Cardiac septum (tissue), 1 donor: ENCODE results near the gene TAF4. TPM values are rescaled to one million over a fixed set of nuclear protein-coding genes. Genes with fewer than 3 reads are reported as not detected.

Experiments used
- DNase-seq: peaks from one replicate; pipeline ENCODE4 v3.0.0-alpha.2; 2020; ENCODE audit warnings: low spot score
- intact Hi-C: fragments of 100-400 bp; cut with DNase I; formaldehyde crosslinking; loops from one replicate; pipeline ENCODE4 v1.14.0; 2022
- total RNA-seq: library from RNA; stranded (reverse); fragmentation: NEBNext Ultra II Directional; extraction: Animal tissue kit (Norgen Biotek cat#: 25700); gene quantifications from one replicate; pipeline ENCODE4 v1.2.1, GENCODE V29; 2021
- donor health status: DM: no; HTN: no; CAD: no.

The TAF4 gene
- total RNA-seq, 1 donor from 2014 or later: 13.6 TPM

DNA sequence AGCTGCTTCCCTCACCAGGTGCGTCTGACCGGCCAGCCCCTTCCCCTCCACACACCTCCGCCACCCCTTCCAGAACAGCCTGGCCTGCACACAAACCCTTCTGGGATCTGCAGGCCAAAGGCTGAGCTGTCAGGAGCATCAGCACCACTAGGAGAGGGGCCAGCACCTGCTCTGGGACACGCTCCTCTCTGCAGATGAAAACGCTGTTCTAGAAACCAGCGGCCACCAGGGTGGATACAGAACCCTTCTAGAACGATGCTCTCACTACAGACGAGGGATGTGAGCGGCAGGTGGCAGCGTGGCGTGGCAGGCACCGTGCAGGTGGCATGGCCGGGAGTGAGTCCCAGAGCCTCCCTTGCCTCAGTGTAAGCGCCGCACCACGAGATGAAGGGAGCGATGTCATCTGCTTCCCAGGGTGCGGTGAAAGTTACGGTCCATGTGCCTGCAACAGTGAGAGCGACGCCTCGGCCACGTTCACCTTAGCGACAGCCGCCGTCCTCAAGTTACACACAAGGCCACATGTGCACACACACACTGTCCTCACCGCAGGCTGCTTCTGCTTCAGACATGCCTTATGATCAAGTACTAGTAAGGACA, 53.6 kb downstream of the TAF4 start:
- no peak for DNase-seq
- intact Hi-C loops: loop anchor here (5.0 kb wide), 2 partner anchors 125 to 145 kb away; no protein-coding TSS in a partner anchor

DNA sequence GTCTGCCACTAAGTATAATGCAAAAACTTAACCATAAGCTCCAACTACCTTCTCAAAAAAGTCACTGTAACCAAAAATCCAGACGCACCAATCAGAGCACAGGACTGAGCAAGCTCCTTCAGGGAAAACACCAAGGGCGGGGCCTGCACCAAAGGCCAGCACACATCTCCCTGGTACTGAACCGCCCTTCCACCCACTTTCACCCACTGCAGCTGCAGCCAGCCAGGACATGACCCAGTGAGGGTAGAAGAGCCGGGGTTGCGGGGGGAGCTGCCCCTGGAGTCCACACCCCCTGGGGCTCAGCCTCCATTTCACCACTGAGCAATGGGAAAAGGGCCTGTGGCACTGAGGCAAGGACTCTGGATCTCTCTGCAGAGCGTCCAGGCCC, 54.3 kb downstream of the TAF4 start:
- intact Hi-C loops: loop anchor here (5.0 kb wide), 2 partner anchors 126 to 146 kb away; no protein-coding TSS in a partner anchor

DNA sequence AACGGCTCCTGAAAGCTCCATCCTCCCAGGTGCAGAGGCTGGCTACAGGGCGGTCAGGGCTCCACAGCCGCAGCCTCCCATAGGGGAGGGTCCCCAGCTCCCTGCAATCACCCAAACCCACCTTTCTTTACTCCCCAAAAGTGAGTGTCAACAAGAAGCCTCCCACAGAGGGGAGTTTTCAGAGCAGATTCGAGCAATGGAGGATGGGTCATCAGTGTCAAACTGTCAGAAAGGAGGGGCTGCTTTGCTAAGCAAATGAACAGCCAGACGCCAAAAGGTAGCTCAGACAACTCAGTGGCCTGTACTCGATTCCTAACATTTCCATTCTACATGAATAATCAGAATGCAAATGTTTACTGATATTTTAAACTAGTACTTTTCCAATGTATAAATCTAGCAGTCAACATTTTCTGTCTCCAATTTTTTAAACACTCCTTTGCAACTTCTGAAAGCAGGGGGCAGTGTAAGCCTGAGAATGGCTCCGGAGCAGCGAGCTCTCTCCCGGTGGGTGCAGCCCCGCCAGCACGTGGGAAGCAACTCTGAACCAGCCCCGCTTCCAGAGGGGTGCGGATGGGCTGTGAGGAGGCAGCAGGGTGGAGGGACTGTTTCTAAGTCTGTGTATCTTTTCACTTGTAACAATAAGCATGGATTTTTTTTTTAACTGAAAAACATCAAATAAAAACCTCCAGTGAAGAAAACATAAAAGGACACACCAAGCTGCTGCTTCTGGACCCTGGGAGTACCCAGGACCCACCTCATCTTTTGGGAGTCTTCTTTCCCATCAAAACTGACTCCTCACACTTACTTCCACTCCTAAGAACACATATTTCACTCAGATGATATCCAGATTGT, 54.9 kb downstream of the TAF4 start:
- intact Hi-C loops: loop anchor here (5.0 kb wide), 2 partner anchors 127 to 147 kb away; no protein-coding TSS in a partner anchor
- DNase-seq: peak; percentile 80

More for the DNA sequence above, 54.3 kb downstream of the TAF4 start:
- no peak for DNase-seq

DNA sequence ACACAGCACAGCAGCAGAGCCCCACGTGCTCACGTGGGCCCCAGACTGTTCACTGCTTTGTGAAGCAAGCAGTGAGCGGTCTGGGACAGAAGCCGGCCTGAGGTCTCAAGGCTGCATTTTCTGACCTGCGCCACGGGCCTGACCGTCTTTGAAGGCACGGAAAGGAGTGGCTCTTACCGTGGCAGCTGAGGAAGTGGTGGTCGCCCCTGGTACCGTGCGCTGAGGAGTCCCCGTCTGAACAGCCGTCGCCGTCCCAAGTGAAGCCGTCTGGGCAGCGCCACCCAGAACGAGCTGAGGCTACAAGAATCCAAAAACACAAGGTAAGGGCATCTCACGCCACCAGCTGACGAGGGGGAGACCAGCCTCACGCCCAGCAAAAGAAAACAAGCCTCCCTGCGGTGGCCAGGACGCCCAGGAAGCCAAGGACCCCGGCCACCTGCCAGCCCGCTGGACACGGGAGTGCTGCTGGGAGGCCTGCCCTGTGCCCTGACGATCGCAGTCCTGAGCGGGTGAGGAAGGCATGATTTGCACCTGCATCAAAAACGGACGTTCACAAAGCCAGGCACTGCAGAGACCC, 55.7 kb downstream of the TAF4 start:
- DNase-seq: no peak
- intact Hi-C loops: loop anchor here (5.0 kb wide), 2 partner anchors 127 to 147 kb away; no protein-coding TSS in a partner anchor

DNA sequence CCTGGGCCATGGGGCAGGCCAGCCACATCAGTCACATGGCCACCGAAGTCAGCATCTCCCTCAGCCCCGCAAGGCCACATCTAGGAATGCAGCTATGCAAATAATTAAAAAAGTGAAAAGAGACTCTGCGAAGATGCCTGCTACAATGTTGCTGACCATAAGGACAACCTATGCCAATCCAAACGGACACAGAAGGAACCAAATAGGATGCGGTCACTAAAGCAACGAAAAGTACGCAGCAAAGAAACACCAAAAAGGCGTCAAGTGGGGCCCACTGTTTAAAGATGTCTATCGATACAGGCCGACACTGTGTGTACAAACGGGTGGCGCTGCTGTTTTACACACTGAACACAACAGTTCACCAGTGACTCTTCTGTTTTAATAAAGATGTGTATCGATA, 56.4 kb downstream of the TAF4 start:
- DNase-seq: no peak
- intact Hi-C loops: no loop called here

DNA sequence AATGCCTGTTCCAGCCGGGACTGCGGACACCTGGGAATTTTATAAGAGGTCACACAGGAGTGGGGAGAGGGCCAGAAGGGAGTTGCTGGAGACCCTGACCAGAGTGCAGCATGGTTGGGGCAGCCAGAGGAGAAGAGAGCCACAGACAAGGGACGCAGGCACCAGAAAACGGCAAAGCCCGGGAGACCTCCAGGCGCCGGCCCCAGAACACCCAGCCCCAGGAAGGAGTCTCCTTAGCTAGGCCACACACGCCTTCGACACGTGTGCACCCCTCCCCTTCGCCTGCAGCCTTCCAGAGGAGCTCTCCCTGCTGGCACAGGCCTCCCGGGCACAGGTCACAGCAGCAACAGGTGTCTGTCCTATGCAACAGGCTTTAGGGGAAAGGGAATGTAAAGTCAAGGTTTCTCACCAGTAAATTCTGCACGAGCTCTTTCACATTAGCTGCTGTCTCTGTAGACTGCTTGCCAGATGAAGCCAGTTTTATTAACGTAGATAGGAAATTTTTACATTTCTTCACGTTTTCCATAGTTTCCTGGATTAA, 57.0 kb downstream of the TAF4 start:
- intact Hi-C loops: no loop called here
- DNase-seq: no peak

DNA sequence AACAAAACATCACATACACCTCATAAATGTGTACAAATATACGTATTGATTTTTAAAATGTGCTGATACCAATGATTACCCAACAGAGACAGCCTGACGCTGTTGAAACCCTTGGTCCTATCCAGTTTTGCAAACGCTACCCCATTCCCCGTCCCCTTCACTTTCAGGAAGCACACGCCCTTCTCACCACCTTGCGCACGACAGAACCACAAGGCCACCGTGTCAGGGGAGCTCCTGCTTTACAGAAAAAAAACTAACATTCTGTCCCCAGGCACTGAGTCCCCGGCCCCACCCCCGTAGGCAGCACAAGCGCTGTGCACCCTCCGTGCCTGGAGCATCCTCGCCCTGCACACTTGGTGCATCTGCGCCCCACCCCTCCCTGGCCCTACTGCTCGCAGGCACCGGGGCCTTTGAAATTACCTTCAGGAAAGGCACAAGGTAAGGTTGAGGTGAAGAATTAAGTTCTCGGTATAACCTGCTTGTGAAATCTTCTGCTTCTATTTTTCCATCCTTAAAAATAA, 58.5 kb downstream of the TAF4 start:
- DNase-seq: no peak
- intact Hi-C loops: no loop called here

DNA sequence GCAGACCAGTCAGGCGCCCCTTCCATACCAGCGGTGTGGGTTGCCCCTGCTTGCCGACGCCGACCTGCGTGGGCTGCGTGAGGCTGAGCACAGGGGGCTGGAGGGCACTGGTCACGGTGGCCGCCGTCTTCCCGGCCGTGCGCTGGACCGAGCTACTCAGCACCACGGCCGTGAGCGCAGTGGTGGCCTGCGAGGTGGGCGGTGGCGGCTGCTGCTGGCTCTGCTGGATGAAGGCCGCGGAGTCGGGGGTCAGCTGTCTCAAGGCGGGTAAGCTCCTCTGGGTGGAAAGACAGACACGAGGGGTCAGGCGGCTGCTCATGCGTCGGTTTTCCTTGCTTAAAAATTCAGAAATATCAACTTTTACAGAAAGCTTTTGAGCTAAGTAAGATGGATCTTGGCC, 59.2 kb downstream of the TAF4 start:
- DNase-seq: no peak
- intact Hi-C loops: no loop called here

DNA sequence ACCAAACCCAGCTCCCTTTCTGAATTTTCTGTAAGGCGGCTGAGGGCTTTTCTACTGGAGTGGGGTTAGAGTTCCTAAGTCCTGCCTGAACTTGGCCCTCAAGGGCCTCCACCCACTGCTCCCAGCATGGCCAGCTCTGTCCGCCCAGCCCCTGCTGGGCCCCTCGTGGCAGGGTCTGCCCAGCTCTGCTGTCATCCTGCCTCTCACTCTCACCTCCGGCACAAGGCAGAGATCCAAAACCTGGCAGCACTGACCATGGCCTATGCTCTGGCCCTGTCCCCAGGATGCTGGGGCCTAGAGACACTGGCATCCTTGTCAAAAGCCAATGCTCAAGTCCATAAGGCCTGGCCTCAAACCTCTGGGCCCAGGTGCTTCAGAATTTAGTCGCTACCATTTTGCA, 61.1 kb downstream of the TAF4 start:
- DNase-seq: no peak
- intact Hi-C loops: no loop called here

DNA sequence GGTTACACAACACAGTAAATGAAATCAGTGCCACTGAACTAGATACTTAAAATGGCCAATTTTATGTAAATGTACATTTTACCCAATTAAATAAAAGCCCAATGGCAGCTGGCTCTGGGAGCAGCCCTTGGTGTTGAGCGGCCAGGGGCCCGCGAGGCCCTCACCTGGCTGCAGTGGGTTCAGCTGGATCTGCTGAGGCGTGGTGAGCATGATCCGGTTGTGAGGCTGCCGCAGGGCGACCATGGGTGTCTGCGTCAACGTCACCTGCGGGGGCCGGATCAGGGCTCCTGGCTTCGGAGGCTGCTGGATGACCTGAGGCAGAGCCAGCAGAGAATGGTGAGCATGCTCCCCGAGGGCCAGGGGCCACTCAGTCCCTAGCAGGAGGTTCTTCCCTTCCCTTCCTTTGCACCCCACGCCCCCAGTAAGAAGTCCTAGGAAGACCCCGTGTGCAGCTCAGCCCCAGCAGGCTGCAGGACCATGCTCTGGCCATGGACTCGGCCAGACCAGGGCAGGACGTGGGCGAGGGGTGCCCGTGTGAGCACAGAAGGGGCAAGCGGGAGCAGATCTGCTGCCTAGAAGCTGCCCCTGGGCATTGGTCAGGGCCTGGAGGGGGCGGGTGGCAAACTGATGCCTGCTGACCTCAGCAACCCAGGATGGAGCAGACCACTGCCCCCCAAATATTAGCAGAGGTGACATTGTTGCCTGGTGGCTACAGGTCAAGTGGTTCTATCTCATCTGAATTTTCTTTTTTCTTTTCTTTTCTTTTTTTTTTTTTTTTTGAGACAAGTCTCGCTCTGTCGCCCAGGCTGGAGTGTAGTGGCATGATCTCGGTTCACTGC, 61.9 kb downstream of the TAF4 start:
- DNase-seq: no peak
- intact Hi-C loops: no loop called here

DNA sequence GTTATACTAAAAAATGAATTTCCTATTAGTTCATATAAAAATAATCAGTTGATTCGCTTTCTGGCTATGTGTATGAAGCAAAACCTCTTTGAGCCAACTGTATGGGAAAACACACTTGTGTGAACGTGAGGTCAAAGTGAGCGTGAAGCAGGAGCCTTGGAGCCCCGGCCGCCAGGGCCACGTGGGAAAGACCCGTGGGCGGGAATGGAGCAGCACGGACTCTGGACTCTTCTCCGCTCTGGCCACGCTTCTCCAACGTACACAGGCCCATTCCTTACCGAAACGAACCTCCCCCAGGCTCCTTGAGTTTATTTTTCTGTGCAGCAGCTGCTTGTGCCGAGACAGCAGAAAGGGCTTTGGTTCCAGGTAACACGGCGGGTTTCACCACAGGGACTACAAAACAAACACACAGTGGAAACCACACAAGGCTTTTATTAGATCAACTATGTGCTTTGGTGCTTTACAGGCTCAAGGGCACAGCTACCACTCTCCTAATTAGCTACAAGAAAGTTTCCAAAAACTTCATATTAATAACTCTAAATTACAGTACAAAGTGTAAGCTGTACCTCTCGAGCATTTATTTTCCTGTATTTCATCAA, 62.7 kb downstream of the TAF4 start:
- intact Hi-C loops: no loop called here

DNA sequence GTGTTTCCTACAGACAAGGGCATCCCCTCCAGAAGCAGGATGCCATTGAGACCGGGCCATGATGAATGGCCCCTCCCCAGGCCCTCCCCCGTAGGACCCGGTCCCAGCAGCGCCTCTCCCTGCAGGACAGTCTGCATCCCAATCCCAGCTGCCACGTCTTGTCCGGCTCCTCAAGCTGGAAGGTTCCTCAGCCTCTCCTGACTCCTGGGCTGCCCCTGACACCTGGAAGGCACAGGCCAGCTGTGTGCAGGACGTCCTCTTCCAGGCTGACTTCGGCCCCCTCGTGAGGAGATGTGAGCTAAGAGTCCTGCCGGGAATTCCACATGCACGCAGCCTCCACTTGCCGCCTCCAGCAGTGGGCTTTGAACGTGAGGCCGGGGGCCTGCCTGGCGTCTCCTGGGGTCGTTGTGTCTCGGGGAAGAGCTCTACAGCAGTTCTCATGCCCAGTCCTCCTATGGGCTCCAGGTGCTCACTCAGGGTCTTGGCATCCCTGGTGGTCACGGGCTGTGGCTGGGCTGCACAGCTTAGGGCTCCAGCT, 64.4 kb downstream of the TAF4 start:
- intact Hi-C loops: no loop called here
- DNase-seq: no peak

More for the DNA sequence above, 62.7 kb downstream of the TAF4 start:
- DNase-seq: no peak

DNA sequence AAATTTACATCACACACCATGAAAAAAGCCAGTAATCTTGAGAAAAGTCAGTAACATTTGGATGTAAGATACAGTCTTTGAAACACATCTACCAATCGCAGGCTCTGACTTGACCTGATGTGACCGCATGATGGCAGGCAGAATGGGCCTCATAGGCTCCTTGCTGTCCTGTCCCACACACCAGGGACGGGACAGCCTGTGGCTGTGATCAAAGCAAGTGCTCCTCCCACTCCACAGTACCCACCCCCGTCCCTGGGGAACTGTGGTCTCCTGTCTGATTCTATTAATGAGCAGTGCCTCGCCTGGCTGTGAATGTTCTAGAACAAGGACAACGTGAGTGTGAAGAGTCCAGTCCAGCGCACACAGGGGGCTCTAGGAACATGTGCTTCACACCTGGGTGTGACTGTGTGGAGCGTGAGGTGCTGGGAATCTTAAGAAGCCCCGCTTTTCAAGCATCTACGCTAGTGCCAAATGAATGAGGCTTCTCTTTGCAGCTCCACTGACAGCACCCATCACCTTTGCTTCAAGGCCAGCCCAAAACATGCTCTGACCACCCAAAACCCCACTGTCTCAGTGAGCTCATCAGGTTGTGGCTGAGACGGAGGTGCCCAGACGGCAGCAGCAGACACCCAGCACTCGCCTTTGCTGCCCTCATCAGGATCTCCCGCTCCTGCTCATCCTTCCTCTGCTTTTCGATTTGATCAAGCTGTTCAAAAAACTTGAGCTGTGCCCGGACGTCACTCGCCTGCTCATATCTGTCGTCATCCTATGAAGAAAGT, 67.1 kb downstream of the TAF4 start:
- no peak for DNase-seq
- intact Hi-C loops: no loop called here

DNA sequence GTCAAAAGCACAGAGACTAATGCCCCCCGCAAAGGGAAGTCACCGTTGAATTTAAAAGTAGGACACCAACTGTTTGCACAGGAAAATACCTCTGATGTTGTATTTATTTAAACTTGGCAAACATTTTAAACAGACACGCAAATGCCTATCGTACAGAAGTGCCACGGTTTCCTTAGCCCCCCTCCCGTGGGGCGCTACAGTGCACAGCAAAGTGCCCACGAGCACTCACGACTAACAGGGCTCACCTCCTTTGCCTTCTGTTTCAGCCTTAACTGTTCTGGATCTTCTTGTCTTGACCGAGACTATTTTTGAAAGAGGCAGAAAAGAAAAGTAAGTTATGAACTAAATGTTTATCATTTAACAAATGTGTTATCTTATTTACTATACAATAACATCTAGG, 67.8 kb downstream of the TAF4 start:
- no peak for DNase-seq
- intact Hi-C loops: no loop called here

DNA sequence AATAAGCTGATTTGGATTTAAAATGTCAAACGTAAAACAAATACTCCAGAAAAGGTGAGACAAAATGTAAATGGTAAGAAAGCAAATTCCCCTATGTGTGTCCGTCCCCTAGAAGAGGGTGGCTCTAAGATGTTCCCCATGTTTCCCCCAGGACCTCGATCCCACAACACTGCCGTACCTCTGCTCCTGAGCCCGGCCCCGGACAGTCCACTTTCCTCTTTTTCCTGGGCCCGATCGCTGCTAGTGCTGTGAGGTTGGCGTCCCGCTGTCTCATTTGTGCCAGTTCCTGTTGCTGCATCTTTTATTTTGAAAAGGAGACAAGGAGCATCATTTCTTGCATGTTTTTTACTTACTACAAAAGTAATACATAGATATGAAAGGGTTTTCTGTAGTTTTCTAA, 68.3 kb downstream of the TAF4 start:
- DNase-seq: no peak
- intact Hi-C loops: no loop called here

DNA sequence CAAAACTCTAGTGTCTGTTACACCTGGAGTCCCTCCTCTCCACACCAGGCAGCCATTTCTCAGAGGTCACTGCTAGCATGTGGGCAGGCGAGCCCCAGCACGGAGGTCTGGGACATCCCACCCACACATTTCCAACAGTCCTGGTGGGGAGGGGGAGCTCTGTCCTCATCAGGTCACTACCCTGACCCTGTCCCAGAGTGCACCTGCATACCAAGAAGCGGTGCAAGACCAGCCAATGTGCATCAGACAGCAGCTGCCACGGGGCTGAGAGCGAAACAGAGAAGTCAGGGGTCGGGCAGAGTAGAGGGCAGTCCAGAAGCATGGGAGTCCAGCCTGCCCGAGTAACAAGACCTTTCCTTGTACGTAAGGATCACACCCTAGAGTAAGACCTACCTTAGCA, 71.1 kb downstream of the TAF4 start:
- intact Hi-C loops: no loop called here
- no peak for DNase-seq

DNA sequence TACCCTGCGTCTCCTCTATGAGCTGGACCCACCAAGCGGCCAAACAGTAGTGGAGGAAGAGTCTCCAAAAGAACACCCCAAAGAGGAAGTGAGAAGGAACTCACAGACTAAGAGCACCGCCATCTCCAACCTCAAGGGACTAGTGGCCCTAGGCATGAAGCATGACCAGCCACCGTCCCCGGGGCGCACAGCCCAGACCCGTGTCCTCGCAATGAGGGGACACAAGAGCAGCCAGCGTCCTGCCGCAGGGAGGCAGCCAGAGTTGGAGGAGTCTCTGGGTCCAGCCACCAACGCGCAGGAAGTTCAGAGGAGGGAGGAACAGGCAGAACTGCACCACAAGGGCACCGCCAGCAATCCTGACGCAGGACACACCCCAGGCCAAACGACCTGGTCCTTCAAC, 72.6 kb downstream of the TAF4 start:
- intact Hi-C loops: no loop called here
- no peak for DNase-seq

DNA sequence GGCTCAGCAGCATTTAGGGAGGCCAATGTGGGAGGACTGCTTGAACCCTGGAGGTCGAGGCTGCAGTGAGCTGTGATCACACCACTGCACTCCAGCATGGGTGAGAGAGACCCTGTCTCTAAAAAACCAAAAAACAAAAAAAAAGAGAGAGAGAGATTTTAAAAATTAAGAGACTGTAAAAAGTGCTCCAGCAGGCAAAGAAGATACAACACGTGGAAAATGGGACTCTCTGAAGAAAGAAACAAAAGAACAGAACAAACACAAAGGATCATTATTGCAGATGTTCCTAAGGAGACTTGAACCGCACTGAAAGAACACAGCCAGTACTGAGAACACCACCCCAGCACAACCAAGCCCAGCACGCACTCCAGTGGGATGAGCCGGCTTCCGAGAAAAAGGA, 74.2 kb downstream of the TAF4 start:
- intact Hi-C loops: no loop called here
- DNase-seq: no peak
